GM18508 (cell line): Measurements from ENCODE around the gene RPP40.
A peak's percentile ranks its signal among the peaks of the same experiment; 100 is the strongest.
"Not testable (repeated sequence)": the region's sequence is repeated elsewhere in the genome, so short reads cannot be mapped to it uniquely, and the experiment has no call there.

Experiments
- ATAC-seq: cut with Tn5 transposase; IDR thresholded peaks from one replicate; pipeline ENCODE4 v1.9.1; 2021; ENCODE audit warnings: moderate number of reproducible peaks; ENCODE audit not compliant: insufficient read depth, unreplicated experiment

Gene RPP40, protein sequence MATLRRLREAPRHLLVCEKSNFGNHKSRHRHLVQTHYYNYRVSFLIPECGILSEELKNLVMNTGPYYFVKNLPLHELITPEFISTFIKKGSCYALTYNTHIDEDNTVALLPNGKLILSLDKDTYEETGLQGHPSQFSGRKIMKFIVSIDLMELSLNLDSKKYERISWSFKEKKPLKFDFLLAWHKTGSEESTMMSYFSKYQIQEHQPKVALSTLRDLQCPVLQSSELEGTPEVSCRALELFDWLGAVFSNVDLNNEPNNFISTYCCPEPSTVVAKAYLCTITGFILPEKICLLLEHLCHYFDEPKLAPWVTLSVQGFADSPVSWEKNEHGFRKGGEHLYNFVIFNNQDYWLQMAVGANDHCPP

DNA sequence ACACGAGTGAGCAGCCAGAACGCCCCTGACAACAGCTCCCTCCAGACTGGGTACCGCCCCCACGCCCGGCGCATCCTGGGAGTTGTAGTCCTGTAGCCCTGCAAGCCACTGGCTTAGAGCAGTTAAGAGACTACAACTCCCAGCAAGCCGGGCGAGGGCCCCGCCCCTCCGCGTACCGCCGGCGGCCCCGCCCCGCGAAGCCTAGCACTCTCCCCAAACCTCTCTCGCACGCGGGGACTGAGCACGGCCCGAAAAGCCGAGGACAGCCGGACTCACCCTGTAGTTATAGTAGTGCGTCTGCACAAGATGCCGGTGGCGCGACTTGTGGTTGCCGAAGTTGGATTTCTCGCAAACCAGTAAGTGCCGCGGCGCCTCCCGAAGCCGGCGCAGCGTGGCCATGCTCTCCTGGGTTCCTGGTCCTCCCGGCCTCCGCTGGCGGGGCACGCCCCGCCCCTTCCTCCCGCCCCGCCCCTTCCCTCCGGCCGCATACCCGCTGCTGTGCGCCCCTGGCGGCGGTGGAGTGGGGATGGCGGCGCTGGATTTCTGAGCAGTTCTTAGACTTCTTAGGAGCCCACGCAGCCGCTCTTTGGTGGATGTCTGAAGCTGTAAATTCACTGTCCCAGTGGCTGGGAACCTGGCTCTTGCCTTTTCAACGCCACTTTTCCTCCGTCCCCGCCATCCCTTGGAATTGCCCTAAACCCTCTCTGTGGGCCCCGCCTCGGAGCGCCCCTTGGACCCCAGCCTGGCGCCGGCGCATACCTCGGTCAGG lies at the start of gene RPP40:
RPP40 (minus strand) TSS at position 434 of the 769 bp plus-strand sequence; CDS start at position 399, 35 bp downstream.
- peak; percentile 87 for ATAC-seq

GRCh38 chr6:5053038-5053437 lies 49.2 kb upstream of the RPP40 start:
- no peak for ATAC-seq

- no peak for ATAC-seq
These were observed 47.6 kb upstream of the RPP40 start for GRCh38 chr6:5051394-5051793.

DNA sequence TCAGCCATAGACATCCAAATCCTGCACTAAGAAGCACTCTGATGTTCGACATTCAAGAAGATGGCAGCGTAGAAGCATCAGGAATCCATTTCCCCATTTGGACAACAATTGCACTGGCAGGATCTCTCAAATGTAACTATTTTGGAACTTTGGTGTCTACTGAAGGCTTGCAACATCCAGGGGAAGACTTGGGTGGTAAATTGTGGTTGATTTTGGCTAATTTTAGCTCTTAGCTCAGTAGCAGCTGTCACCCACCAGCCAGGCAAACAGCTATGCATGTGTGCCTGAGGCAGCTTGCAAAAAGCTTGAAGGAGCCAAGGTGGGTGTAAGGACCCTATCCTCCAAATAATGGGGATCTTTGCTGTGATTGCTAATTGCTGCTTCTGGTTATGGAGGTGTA lies 46.2 kb upstream of the RPP40 start:
- ATAC-seq, result no peak

- ATAC-seq, result no peak
These were observed 42.6 kb upstream of the RPP40 start for GRCh38 chr6:5046430-5046829.

GRCh38 chr6:5045416-5045815 lies 41.6 kb upstream of the RPP40 start:
- no peak for ATAC-seq

- no peak for ATAC-seq
These were observed 41.0 kb upstream of the RPP40 start for GRCh38 chr6:5044866-5045265.

DNA sequence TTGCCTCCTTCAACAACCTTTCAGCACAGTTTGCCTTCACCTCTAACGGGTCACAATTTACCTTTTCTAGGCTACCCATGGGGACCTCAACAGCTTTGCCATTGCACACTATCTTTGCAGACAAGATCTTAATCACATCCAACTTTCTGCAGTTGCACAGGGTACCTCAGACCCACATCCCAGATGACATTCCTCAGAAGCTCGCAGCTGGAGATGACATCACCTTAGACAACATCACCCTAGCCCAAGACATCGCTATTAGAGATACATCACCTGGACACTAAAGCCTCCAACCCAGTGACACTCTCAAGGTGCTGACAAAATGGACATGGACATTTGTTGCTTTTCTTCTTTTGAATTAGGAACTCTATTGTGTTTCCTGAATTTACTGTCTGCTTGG lies 38.6 kb upstream of the RPP40 start:
- ATAC-seq, result no peak

- ATAC-seq, result no peak
These were observed 38.1 kb upstream of the RPP40 start for GRCh38 chr6:5041955-5042354.

DNA sequence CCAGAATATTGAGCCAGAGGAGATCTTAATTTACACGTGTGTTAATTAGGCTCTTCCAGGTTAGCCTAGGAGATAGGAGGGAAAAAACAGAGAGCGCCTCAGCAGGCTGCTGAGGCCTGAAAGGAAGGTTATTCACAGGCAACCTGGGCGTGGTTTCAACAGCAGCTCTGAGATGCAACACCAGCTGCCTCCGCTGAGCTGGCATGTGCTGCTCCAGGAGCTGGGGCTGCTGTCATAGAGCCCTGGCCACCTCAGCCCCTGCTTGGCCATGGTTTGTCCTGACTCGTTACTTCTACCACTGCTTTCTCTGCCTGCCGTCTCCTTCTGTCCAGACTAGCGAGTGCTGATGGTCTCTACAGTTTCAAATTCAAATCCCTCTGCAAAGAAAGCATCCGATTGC lies 32.4 kb upstream of the RPP40 start:
- ATAC-seq, result no peak

GRCh38 chr6:5034736-5035135 lies 30.9 kb upstream of the RPP40 start:
- ATAC-seq, result no peak

GRCh38 chr6:5034328-5034727 lies 30.5 kb upstream of the RPP40 start:
- ATAC-seq, result no peak

DNA sequence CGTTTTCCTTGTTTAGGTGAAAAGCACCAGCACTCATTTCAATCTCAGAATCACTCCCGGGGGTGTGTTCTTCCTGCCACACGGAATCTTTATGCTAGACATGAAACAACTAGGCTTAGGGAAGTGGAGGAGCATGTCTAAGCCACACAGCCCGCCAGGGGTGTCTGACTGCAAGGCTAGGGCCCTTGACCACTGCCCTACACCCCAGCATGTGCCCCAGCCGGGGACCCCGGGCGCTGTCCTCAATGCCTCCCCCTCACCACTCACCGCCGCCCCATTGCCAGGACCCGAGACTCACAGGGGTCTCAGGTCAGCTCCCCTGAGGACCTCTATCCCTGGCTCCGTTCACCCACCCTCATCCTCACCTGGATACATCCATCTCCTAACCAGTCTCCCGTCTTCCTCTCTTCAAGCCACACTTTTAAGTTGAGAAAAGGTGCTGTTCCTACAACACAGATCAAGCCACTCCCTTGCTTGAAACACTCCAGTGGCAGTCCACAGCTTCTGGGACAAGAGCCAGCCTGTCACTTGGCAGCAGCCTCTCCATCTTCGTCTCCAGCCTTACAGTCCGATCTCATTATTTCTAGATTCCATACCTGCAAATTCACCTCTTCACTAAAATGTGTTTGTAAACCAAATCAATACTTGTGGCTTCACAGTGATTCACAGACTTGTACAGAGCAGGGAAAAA lies 29.5 kb upstream of the RPP40 start:
- ATAC-seq, result not testable (repeated sequence)

GRCh38 chr6:5032706-5033105 lies 28.9 kb upstream of the RPP40 start:
- not testable (repeated sequence) for ATAC-seq

DNA sequence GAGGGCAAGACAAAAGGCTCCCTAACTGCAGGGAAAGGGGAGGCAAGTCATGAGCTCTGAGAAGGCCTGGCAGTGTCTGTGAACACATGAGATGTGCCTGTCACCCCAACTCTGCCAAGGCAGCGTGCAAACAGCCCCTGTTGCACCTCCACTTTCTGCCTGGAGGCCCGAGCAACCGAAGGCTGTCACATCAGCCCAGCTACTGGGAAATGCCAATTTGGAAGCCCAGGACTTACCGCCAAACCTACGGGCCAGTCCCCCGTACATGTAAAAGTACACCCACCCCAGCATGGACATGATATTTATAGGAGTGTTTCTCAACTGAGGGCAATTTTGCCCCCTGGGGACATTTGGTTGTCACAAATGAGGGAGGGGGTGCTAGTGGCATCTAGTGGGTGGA lies 27.3 kb upstream of the RPP40 start:
- no peak for ATAC-seq

- ATAC-seq, result no peak
These were observed 26.8 kb upstream of the RPP40 start for GRCh38 chr6:5030596-5031136.

- ATAC-seq, result no peak
These were observed 25.8 kb upstream of the RPP40 start for GRCh38 chr6:5029609-5030008.

DNA sequence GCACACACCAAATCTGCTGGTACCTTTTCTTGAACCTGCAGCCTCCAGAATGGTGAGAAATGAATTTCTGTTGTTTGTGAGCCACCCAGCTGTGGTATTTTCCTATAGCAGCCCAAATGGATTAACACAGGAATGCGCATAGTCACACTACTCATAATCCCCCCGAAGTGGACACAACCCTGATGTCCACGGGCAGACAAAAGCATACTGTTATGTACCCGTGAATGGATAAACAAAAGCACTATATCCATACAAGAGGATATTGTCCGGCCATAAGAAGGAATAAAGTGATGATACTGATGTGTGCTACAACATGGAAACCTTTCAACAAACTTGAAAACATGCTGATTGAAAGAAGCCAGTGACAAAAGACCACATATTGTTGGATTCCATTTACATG lies 25.1 kb upstream of the RPP40 start:
- ATAC-seq, result no peak

- ATAC-seq, result no peak
These were observed 24.5 kb upstream of the RPP40 start for GRCh38 chr6:5028301-5028700.

- no peak for ATAC-seq
These were observed 22.3 kb upstream of the RPP40 start for GRCh38 chr6:5025911-5026819.
